Neural cell (in vitro differentiated cells): ENCODE results near the gene EFCC1. TPM values are rescaled to one million over a fixed set of nuclear protein-coding genes. Genes with fewer than 3 reads are reported as not detected.

Experiments
- H2AFZ ChIP-seq: fragments of 200-600, 300-800 bp; sonication (generic), shearing (Covaris generic); 2 replicates; pipeline ENCODE4 v1.6.0; 2014; ENCODE audit warnings: low read depth, mild to moderate bottlenecking, antibody characterized with exemption, low read length, moderate library complexity
- H3F3A ChIP-seq: fragments of 200-600 bp; shearing (Covaris generic); 2 replicates; pipeline ENCODE4 v1.6.1; 2016; ENCODE audit warnings: mild to moderate bottlenecking, moderate library complexity, mixed read lengths, antibody characterized with exemption, low read length; ENCODE audit not compliant: insufficient read depth, poor library complexity, severe bottlenecking
- H3K27ac ChIP-seq: fragments of 200-600, 300-800 bp; sonication (generic), shearing (Covaris generic); 2 replicates; pipeline ENCODE4 v1.5.1; 2014; ENCODE audit warnings: mild to moderate bottlenecking, low read length, moderate library complexity
- H3K27me3 ChIP-seq: fragments of 300-800, 200-600 bp; sonication (generic), shearing (Covaris generic); 2 replicates; pipeline ENCODE4 v1.6.0; 2014; ENCODE audit warnings: mild to moderate bottlenecking, low read depth, low read length, moderate library complexity; ENCODE audit not compliant: insufficient read depth
- H3K36me3 ChIP-seq: fragments of 300-800, 200-600 bp; sonication (generic), shearing (Covaris generic); 2 replicates; pipeline ENCODE4 v1.5.1; 2014; ENCODE audit warnings: mild to moderate bottlenecking, antibody characterized with exemption, low read length, moderate library complexity; ENCODE audit not compliant: insufficient read depth
- H3K4me2 ChIP-seq: fragments of 300-800, 200-600 bp; sonication (generic), shearing (Covaris generic); 2 replicates; pipeline ENCODE4 v1.6.0; 2014; ENCODE audit warnings: mild to moderate bottlenecking, low read length
- H3K4me3 ChIP-seq: fragments of 300-800, 200-600 bp; sonication (generic), shearing (Covaris generic); 2 replicates; pipeline ENCODE4 v1.5.1; 2014; ENCODE audit warnings: mild to moderate bottlenecking, low read length, moderate library complexity
- H3K79me2 ChIP-seq: fragments of 200-600 bp; shearing (Covaris generic); replicated peaks from 2 replicates; pipeline ENCODE4 v1.6.0; 2014; ENCODE audit warnings: mild to moderate bottlenecking, low read length, moderate library complexity; ENCODE audit not compliant: insufficient read depth
- H3K9ac ChIP-seq: fragments of 300-800, 200-600 bp; sonication (generic), shearing (Covaris generic); 2 replicates; pipeline ENCODE4 v1.6.1; 2016; ENCODE audit warnings: mild to moderate bottlenecking, low read length, mixed read lengths
- H3K9me2 ChIP-seq: fragments of 200-600 bp; shearing (Covaris generic); 2 replicates; pipeline ENCODE4 v1.6.1; 2016; ENCODE audit warnings: mild to moderate bottlenecking, low read length, mixed read lengths; ENCODE audit not compliant: insufficient read depth
- H3K9me3 ChIP-seq: fragments of 200-600, 300-800 bp; sonication (generic), shearing (Covaris generic); 2 replicates; pipeline ENCODE4 v1.6.1; 2016; ENCODE audit warnings: mild to moderate bottlenecking, mixed run types, low read length, moderate library complexity, mixed read lengths
- H4K20me1 ChIP-seq: fragments of 200-600 bp; shearing (Covaris generic); 2 replicates; pipeline ENCODE4 v1.6.1; 2016; ENCODE audit warnings: mild to moderate bottlenecking, mixed run types; ENCODE audit not compliant: insufficient read depth
- EP300 ChIP-seq: fragments of 450-650 bp; conservative IDR thresholded peaks from 2 replicates; pipeline ENCODE4 v1.6.1; 2014; ENCODE audit warnings: antibody characterized with exemption, mild to moderate bottlenecking, moderate library complexity; ENCODE audit not compliant: poor library complexity, severe bottlenecking
- EZH2 ChIP-seq: fragments of 200-600, 300-800 bp; shearing (Covaris generic), sonication (generic); IDR thresholded peaks from 2 replicates; pipeline ENCODE4 v1.6.1; 2014; ENCODE audit warnings: antibody characterized with exemption, low read length, borderline replicate concordance, mild to moderate bottlenecking; ENCODE audit not compliant: insufficient read depth, poor library complexity, severe bottlenecking
- MXI1 ChIP-seq: fragments of 450-650 bp; conservative IDR thresholded peaks from 2 replicates; pipeline ENCODE4 v1.6.1; 2014; ENCODE audit warnings: antibody characterized with exemption, mild to moderate bottlenecking; ENCODE audit not compliant: poor library complexity, severe bottlenecking
- POLR2AphosphoS5 ChIP-seq: IDR thresholded peaks from 2 replicates; pipeline ENCODE4 v1.6.1; 2012
- RAD21 ChIP-seq: fragments of 450-650 bp; conservative IDR thresholded peaks from 2 replicates; pipeline ENCODE4 v1.6.1; 2014; ENCODE audit warnings: antibody characterized with exemption, mild to moderate bottlenecking, moderate library complexity
- SMC3 ChIP-seq: fragments of 450-650 bp; conservative IDR thresholded peaks from 2 replicates; pipeline ENCODE4 v1.6.1; 2014; ENCODE audit warnings: antibody characterized with exemption, mild to moderate bottlenecking, moderate library complexity; ENCODE audit not compliant: poor library complexity
- TAF1 ChIP-seq: IDR thresholded peaks from 2 replicates; pipeline ENCODE4 v1.6.1; 2012; ENCODE audit warnings: low read depth
- polyA plus RNA-seq: library from polyadenylated mRNA; depleted of rRNA; stranded (reverse); fragments of >200 nt; gene quantifications from 2 replicates; pipeline ENCODE4 v1.2.3, GENCODE V29; 2014
- TF ChIP-seq, protein P1 (sequence below): IDR thresholded peaks from 2 replicates; pipeline ENCODE4 v1.6.1; 2012; ENCODE audit warnings: borderline replicate concordance
- TF ChIP-seq, protein P2 (sequence below): fragments of 450-650 bp; IDR thresholded peaks from 2 replicates; pipeline ENCODE4 v1.5.1; 2014; ENCODE audit warnings: antibody characterized with exemption, mild to moderate bottlenecking, moderate library complexity; ENCODE audit not compliant: poor library complexity, severe bottlenecking

EFCC1 gene
- polyA plus RNA-seq, 1 donor from 2014 or later = not detected

GRCh38 chr3:129023909-129024308 lies 22.8 kb downstream of the EFCC1 start:
- Histone ChIP-seq H3K9ac (no peak overlapping the region), H3K27ac (no peak overlapping the region), H3K79me2 (no peaks in the 10 kb centered on the region), H3K27me3 (no peaks in the 10 kb centered on the region), H3K36me3 (no peaks in the 10 kb centered on the region), H3K9me2 (no peaks in the 10 kb centered on the region), H3K4me3 (no peak overlapping the region), H3F3A (no peaks in the 10 kb centered on the region), H2AFZ (no peak overlapping the region), H3K9me3 (no peaks in the 10 kb centered on the region), H4K20me1 (no peaks in the 10 kb centered on the region), H3K4me2 (no peak overlapping the region)
- TF ChIP-seq RAD21 = no peak
- no peak for TF ChIP-seq MXI1
- no peak for TF ChIP-seq EP300
- TF ChIP-seq TAF1 = no peak
- TF ChIP-seq, protein P1, sequence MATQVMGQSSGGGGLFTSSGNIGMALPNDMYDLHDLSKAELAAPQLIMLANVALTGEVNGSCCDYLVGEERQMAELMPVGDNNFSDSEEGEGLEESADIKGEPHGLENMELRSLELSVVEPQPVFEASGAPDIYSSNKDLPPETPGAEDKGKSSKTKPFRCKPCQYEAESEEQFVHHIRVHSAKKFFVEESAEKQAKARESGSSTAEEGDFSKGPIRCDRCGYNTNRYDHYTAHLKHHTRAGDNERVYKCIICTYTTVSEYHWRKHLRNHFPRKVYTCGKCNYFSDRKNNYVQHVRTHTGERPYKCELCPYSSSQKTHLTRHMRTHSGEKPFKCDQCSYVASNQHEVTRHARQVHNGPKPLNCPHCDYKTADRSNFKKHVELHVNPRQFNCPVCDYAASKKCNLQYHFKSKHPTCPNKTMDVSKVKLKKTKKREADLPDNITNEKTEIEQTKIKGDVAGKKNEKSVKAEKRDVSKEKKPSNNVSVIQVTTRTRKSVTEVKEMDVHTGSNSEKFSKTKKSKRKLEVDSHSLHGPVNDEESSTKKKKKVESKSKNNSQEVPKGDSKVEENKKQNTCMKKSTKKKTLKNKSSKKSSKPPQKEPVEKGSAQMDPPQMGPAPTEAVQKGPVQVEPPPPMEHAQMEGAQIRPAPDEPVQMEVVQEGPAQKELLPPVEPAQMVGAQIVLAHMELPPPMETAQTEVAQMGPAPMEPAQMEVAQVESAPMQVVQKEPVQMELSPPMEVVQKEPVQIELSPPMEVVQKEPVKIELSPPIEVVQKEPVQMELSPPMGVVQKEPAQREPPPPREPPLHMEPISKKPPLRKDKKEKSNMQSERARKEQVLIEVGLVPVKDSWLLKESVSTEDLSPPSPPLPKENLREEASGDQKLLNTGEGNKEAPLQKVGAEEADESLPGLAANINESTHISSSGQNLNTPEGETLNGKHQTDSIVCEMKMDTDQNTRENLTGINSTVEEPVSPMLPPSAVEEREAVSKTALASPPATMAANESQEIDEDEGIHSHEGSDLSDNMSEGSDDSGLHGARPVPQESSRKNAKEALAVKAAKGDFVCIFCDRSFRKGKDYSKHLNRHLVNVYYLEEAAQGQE = no peak
- TF ChIP-seq, protein P2, sequence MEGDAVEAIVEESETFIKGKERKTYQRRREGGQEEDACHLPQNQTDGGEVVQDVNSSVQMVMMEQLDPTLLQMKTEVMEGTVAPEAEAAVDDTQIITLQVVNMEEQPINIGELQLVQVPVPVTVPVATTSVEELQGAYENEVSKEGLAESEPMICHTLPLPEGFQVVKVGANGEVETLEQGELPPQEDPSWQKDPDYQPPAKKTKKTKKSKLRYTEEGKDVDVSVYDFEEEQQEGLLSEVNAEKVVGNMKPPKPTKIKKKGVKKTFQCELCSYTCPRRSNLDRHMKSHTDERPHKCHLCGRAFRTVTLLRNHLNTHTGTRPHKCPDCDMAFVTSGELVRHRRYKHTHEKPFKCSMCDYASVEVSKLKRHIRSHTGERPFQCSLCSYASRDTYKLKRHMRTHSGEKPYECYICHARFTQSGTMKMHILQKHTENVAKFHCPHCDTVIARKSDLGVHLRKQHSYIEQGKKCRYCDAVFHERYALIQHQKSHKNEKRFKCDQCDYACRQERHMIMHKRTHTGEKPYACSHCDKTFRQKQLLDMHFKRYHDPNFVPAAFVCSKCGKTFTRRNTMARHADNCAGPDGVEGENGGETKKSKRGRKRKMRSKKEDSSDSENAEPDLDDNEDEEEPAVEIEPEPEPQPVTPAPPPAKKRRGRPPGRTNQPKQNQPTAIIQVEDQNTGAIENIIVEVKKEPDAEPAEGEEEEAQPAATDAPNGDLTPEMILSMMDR = no peak
- no peak for TF ChIP-seq POLR2AphosphoS5
- TF ChIP-seq EZH2 = no peak
- no peak for TF ChIP-seq SMC3

GRCh38 chr3:129025108-129025507 lies 24.0 kb downstream of the EFCC1 start:
- Histone ChIP-seq H3K27me3 (no peaks in the 10 kb centered on the region), H3K9me3 (no peaks in the 10 kb centered on the region), H3K4me3 (no peak overlapping the region), H3K4me2 (no peak overlapping the region), H3K79me2 (no peaks in the 10 kb centered on the region), H2AFZ (no peak overlapping the region), H3K27ac (no peak overlapping the region), H3K36me3 (no peaks in the 10 kb centered on the region), H3K9ac (no peak overlapping the region), H3K9me2 (no peaks in the 10 kb centered on the region), H4K20me1 (no peaks in the 10 kb centered on the region), H3F3A (no peaks in the 10 kb centered on the region)
- no peak for TF ChIP-seq TAF1
- TF ChIP-seq EP300 = no peak
- TF ChIP-seq EZH2 = no peak
- no peak for TF ChIP-seq SMC3
- no peak for TF ChIP-seq POLR2AphosphoS5
- TF ChIP-seq, protein P1 = no peak
- no peak for TF ChIP-seq MXI1
- TF ChIP-seq, protein P2 = no peak
- TF ChIP-seq RAD21 = no peak
